ENCODE results near the gene PHACTR1. TPM values are rescaled to one million over a fixed set of nuclear protein-coding genes. Genes with fewer than 3 reads are reported as not detected.

Gene PHACTR1
- total RNA-seq, 1 donor from 2014 or later, result 8.5 TPM

GRCh38 chr6:12848964-12849808 is 132.6 kb downstream of the PHACTR1 start:
- H3K4me1 Mint-ChIP-seq (ENCODE audit: low read depth, unreplicated experiment), result peaks cover 12% of the 10 kb centered on the region
- TF ChIP-seq CTCF (IDR thresholded peaks at IDR 0.05; ENCODE audit: insufficient read depth, low read depth, low read length) (no peak), EZH2 (IDR thresholded peaks at IDR 0.05; ENCODE audit: insufficient read depth, low read length) (no peak)

GRCh38 chr6:12849809-12850198 is 133.2 kb downstream of the PHACTR1 start:
- Histone ChIP-seq H3K27ac (ENCODE audit: low read depth, low read length) (no peak overlapping the region), H3K4me3 (ENCODE audit: insufficient read depth, low read depth, low read length) (no peak overlapping the region), H3K9ac (ENCODE audit: low read length) (no peak overlapping the region), H4K20me1 (ENCODE audit: insufficient read depth, low read length) (no peaks in the 10 kb centered on the region), H3K4me1 (ENCODE audit: insufficient read depth, low read length) (peaks cover 5% of the 10 kb centered on the region), H3K27me3 (ENCODE audit: insufficient read depth, low read length) (no peaks in the 10 kb centered on the region), H3K4me2 (ENCODE audit: low read length) (peak overlapping the region; percentile 29), H3K36me3 (ENCODE audit: insufficient read depth, low read length) (no peaks in the 10 kb centered on the region), H2AFZ (ENCODE audit: low read depth, low read length) (no peak overlapping the region), H3K9me3 (ENCODE audit: insufficient read depth, low read depth, low read length) (no peaks in the 10 kb centered on the region), H3K79me2 (ENCODE audit: insufficient read depth, low read length) (no peaks in the 10 kb centered on the region)
- peak overlapping the region; percentile 38 for H3K27ac Mint-ChIP-seq (ENCODE audit: unreplicated experiment)
- H3K4me1 Mint-ChIP-seq (ENCODE audit: low read depth, unreplicated experiment), result peaks cover 12% of the 10 kb centered on the region
- DNase-seq (ENCODE audit: low read depth) (peak; percentile 12), FAIRE-seq (no peak)
- no peak for TF ChIP-seq EZH2 (IDR thresholded peaks at IDR 0.05; ENCODE audit: insufficient read depth, low read length)
- TF ChIP-seq CTCF (IDR thresholded peaks at IDR 0.05; ENCODE audit: insufficient read depth, low read depth, low read length), result no peak
- H3K9me3 Mint-ChIP-seq (ENCODE audit: unreplicated experiment), result no peaks in the 10 kb centered on the region
- no peaks in the 10 kb centered on the region for H3K27me3 Mint-ChIP-seq (ENCODE audit: low read depth, unreplicated experiment)
- H3K36me3 Mint-ChIP-seq (ENCODE audit: low read depth, unreplicated experiment), result no peaks in the 10 kb centered on the region
- H3K4me3 Mint-ChIP-seq (ENCODE audit: unreplicated experiment), result no peak overlapping the region

More at GRCh38 chr6:12848964-12849808, 132.6 kb downstream of the PHACTR1 start:
- Histone ChIP-seq H3K4me2 (ENCODE audit: low read length) (peak overlapping the region; percentile 4), H3K79me2 (ENCODE audit: insufficient read depth, low read length) (no peaks in the 10 kb centered on the region), H3K4me1 (ENCODE audit: insufficient read depth, low read length) (peaks cover 5% of the 10 kb centered on the region), H3K9ac (ENCODE audit: low read length) (no peak overlapping the region), H3K27ac (ENCODE audit: low read depth, low read length) (no peak overlapping the region), H3K36me3 (ENCODE audit: insufficient read depth, low read length) (no peaks in the 10 kb centered on the region), H3K27me3 (ENCODE audit: insufficient read depth, low read length) (no peaks in the 10 kb centered on the region), H3K9me3 (ENCODE audit: insufficient read depth, low read depth, low read length) (no peaks in the 10 kb centered on the region), H3K4me3 (ENCODE audit: insufficient read depth, low read depth, low read length) (no peak overlapping the region), H2AFZ (ENCODE audit: low read depth, low read length) (no peak overlapping the region), H4K20me1 (ENCODE audit: insufficient read depth, low read length) (no peaks in the 10 kb centered on the region)
- H3K27me3 Mint-ChIP-seq (ENCODE audit: low read depth, unreplicated experiment), result no peaks in the 10 kb centered on the region
- no peak overlapping the region for H3K27ac Mint-ChIP-seq (ENCODE audit: unreplicated experiment)
- DNase-seq (ENCODE audit: low read depth) (peak; percentile 10), FAIRE-seq (no peak)
- no peaks in the 10 kb centered on the region for H3K9me3 Mint-ChIP-seq (ENCODE audit: unreplicated experiment)
- no peaks in the 10 kb centered on the region for H3K36me3 Mint-ChIP-seq (ENCODE audit: low read depth, unreplicated experiment)
- H3K4me3 Mint-ChIP-seq (ENCODE audit: unreplicated experiment), result no peak overlapping the region

Data from astrocyte (in vitro differentiated cells and primary cell).